Activated T-cell treated with anti-CD3 and anti-CD28 coated beads, Interleukin-2, amount 50 U/mL, for 1 hour (primary cell): ENCODE results near the gene HES5.

Source experiments
- DNase-seq: peaks from one replicate; pipeline ENCODE4 v3.0.0-alpha.2; 2020

Gene HES5

GRCh38 chr1:2499986-2500596 is 30.0 kb downstream of the HES5 start:
- no peak for DNase-seq

GRCh38 chr1:2499260-2499659 is 30.8 kb downstream of the HES5 start:
- DNase-seq: no peak

GRCh38 chr1:2498648-2499047 is 31.4 kb downstream of the HES5 start:
- no peak for DNase-seq

- DNase-seq: no peak
Measured at GRCh38 chr1:2497891-2498290, 32.2 kb downstream of the HES5 start.

GRCh38 chr1:2496746-2497145 is 33.3 kb downstream of the HES5 start:
- DNase-seq: no peak

GRCh38 chr1:2496087-2496622 is 33.9 kb downstream of the HES5 start:
- no peak for DNase-seq

GRCh38 chr1:2495546-2495945 is 34.5 kb downstream of the HES5 start:
- no peak for DNase-seq

GRCh38 chr1:2495026-2495425 is 35.0 kb downstream of the HES5 start:
- no peak for DNase-seq

- no peak for DNase-seq
Measured at GRCh38 chr1:2494323-2494693, 35.8 kb downstream of the HES5 start.

- DNase-seq: no peak
Measured at GRCh38 chr1:2493691-2494322, 36.3 kb downstream of the HES5 start.

- no peak for DNase-seq
Measured at GRCh38 chr1:2493218-2493617, 36.8 kb downstream of the HES5 start.

GRCh38 chr1:2492091-2492490 is 38.0 kb downstream of the HES5 start:
- DNase-seq: no peak

- no peak for DNase-seq
Measured at GRCh38 chr1:2489615-2490014, 40.4 kb downstream of the HES5 start.

- DNase-seq: no peak
Measured at GRCh38 chr1:2488688-2489087, 41.4 kb downstream of the HES5 start.

- no peak for DNase-seq
Measured at GRCh38 chr1:2486558-2486957, 43.5 kb downstream of the HES5 start.

- no peak for DNase-seq
Measured at GRCh38 chr1:2486041-2486440, 44.0 kb downstream of the HES5 start.

GRCh38 chr1:2483970-2484369 is 46.1 kb downstream of the HES5 start:
- DNase-seq: no peak

- no peak for DNase-seq
Measured at GRCh38 chr1:2483026-2483425, 47.0 kb downstream of the HES5 start.

GRCh38 chr1:2482588-2482987 is 47.5 kb downstream of the HES5 start:
- DNase-seq: no peak

- no peak for DNase-seq
Measured at GRCh38 chr1:2481885-2482284, 48.2 kb downstream of the HES5 start.

- no peak for DNase-seq
Measured at GRCh38 chr1:2480986-2481364, 49.1 kb downstream of the HES5 start.

- DNase-seq: no peak
Measured at GRCh38 chr1:2480236-2480985, 49.7 kb downstream of the HES5 start.

- DNase-seq: no peak
Measured at GRCh38 chr1:2479618-2480017, 50.4 kb downstream of the HES5 start.

GRCh38 chr1:2479186-2479585 is 50.9 kb downstream of the HES5 start:
- no peak for DNase-seq
